SK-N-DZ (cell line): Measurements from ENCODE around the gene NSG1.

Experiments
- DNase-seq: peaks from one replicate; pipeline ENCODE4 v3.0.0-alpha.2; 2015; ENCODE audit warnings: low spot score

The NSG1 gene

GRCh38 chr4:4395849-4396627 is 9.1 kb downstream of the NSG1 start:
- peak; percentile 49 for DNase-seq

DNA sequence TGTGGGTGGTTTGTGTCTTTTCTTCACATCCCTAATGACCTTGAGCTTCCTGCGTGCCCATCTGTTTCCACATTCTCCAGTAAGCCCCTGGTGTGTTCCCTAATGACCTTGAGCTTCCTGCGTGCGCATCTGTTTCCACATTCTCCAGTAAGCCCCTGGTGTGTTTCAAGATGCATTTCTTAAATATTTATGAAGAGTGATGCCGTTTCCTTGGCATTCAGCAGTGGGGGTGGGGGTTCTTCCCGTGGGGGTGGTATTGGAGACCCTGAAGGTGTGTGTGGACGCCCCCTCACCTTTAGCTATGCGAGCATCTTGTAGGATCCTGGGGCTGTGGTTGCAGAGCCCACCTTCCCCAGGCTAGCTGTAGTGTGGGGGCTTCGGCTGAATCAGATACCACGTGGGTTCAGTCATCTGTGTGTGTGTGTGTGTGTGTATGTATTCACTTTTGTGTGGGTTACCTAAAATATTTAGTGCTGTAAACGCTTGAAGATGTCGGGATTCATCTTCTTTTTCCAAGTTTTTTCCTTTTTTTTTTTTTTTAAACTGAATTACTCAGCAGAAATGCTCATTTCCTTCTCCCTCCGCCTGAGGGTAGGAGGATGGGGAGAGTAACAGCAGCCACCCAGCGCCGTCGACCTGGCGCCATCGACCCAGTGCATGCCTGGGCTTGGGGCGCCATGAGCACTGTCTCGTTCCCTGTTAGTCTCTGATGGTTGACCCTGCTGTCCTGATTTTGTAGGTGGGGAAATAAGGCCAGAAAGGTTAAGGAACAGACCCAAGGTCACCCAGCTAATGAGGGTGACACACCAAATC is 9.9 kb downstream of the NSG1 start:
- no peak for DNase-seq

DNA sequence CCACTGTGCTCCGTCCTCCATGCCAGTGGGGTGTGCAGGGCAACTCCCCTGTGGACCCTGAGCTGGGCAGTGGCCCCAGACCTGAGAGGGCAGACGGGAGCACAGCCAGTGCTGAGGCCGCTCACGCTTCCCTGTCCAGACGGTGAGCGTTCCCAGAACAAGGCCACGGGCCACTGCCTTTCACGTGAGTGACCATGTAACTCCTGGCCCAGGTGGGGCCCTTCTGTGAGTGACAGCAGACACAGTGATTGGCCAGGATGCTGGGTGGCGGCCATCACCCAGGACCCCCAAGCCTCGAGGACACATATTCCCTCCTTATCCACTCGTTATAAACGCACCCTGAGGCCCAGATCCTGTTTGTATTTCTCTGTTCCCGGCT is 10.5 kb downstream of the NSG1 start:
- DNase-seq, result no peak

DNA sequence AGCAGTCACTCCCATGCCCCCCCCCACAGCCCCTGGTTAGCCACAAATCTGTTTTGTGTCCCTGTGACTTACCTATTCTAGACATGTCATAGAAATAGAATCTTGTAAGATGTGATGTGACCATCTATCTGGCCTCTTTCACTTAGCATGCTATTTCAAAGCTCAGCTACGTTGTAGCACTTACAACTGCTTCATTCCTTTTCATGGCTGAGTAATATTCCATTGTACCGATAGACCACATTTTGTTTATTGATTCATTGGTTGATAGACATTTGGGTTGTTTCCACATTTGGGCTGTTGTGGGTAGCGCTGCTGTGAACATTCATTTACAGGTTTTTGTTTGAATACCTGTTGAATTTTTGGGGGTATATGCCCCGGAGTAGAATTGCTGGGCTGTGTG is 11.5 kb downstream of the NSG1 start:
- DNase-seq, result no peak

DNA sequence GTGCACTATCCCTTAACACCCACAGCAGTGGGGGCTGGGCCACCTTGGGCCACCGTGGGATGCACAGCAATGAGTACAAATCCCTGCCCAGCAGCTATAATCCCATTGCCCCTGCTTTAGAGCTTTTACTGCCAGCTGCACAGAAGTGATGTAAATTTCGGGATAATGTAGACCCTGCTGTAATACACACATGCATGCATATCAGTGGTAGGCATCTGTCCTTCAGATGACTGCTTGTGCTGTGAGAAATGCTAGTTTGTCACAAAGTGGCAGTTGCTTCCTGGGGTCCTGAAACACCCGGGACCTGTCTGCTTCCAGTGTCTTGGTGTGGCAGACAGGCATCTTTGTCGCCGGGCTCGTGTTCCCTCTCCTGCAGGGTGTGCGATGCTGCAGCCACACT is 14.1 kb downstream of the NSG1 start:
- DNase-seq, result no peak

DNA sequence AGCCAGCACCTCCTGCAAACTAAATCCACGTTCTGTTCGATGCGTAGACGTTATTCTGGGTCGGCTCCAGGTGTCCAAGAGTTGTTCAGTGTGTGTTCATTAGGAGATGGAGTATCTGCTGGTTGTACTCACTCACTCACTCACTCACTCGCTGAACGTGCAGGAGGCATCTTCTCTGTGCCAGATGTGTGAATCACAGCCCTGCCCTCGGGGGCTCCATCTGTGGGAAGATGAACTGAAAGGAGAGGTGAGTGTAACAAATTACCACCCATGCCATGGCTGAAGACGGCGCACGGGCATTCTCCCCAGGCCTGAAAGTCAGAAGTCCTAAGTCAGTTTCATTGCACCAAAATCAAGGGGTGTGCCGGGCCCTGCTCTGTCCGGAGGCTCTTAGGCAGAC is 16.1 kb downstream of the NSG1 start:
- DNase-seq, result no peak

DNA sequence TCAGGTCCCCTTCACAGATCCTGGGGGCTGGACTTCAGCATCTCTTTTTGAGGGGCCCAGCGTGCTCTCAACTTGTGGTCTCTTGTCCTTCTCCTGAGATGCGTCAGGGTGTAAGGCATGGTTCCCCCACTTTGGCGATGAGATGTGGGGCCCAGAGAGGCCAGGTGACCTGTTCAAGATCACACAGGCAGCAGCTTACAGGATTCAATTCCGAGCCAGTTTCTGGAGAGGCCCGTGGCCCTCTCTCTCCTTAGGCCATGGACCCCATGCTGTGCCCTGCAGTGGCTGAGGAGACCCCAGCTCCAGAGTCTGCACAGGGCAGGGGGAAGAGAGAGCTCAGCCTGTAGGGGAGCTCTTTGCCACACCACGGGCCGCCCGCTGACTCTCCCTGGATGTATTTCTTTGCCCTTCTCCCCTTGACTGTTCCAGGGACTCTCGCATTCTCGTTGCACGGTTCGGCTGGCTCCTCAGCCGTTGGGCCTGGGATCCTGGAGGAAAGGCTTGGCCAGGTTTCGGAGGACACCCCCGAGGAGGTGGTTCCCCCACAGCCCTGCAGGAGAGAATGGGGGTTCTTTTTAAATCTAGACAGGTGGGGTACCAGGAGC is 18.6 kb downstream of the NSG1 start:
- DNase-seq, result no peak

DNA sequence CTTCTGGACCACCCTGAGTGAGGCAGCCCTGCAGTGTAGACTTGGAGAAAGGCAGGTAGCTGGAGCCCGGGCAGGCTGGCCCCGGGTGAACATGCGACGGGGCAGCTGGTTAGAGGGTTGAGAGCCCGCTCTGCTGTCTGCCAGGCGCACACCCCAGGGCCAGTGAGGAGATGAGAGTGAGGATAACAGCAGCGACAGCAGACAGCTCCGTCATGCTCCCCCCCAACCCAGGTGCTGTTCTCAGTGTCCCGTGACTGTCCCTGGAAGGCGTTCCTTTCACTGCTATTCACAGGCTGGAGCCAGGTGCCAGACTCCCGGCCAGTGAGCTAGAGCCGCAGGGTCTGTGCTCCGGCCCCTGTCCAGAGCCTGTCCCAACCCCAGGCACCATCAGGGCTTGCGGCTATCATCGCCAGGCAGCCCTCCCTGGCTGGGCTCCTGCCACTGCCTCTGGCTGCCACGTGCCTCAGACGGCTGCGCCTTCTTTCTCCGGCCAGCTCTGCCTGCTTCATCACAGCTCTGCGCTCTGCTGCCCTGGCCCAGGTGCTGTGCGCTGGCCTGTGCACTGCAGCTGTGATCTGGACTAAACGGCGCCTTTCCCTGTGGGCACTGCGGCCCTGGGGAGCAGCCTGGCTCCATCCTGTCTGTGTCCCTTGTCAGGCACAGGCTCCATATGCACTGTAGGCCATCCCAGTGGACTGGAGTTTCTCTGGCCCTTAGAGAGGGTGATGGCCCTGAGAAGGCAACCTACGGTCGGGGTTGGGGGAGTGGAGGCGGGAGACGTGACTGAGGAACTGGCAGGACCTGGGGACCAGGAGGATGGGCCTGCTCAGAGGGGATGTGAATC is 19.8 kb downstream of the NSG1 start:
- DNase-seq, result peak; percentile 67

DNA sequence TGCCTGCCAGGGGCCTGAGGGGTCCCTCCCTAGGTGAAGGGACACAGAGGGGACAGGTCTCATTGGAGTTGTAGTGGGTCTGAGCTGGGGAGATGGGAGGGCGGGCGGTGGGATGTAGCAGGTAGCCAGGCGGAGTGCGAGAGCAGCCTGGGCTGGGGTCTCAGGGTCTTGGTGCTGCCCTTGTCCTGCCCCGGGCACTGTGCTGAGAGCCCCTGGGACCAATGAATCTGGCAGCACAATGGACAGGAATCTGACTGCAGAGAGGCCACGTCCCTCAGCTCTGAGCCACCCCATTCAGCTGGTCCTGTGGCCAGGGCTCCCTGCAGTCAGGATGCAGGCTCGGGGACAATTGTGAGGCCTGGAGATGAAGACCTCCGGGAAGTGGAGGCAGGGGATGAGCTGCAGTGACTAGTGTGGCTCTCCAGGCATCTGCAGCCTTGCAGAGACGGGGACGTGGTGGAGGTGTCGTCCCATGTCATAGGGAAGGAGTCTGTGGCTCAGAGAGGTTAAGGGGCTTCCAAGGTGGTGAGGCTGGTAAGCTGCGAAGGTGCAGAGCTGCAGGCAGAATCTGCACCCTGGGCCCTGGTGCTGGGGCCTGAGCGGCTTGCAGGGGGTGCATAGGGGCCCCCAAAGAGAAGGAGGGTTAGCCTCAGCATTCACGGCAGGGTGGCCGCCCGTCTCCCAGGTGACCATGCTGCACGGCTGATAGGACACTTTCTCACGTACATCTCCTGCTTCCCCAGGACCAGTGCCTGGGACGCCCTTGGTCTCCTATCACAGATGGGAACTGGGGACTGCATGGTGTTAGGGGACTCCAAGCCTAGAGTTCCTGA is 20.6 kb downstream of the NSG1 start:
- DNase-seq, result no peak

DNA sequence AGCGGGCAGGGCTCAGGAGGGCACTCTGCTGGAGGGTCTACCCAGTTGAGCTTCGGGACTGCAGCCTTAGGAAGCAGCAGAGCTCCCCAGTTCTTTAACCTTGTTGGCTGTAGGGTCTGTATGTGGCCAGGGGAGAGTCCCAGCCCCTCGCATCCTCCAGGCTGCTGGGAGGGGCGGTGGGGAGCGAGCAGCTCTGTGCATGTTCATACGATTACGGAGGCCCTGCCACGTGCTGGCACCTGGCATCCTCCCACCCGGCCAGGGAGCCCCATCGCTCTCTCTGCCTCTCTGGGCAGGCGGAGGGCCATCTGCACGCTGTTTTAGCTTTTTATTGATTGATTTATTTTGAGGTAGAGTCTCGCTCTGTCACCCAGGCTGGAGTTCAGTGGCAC is 21.2 kb downstream of the NSG1 start:
- no peak for DNase-seq

GRCh38 chr4:4408576-4409335 is 21.9 kb downstream of the NSG1 start:
- no peak for DNase-seq

DNA sequence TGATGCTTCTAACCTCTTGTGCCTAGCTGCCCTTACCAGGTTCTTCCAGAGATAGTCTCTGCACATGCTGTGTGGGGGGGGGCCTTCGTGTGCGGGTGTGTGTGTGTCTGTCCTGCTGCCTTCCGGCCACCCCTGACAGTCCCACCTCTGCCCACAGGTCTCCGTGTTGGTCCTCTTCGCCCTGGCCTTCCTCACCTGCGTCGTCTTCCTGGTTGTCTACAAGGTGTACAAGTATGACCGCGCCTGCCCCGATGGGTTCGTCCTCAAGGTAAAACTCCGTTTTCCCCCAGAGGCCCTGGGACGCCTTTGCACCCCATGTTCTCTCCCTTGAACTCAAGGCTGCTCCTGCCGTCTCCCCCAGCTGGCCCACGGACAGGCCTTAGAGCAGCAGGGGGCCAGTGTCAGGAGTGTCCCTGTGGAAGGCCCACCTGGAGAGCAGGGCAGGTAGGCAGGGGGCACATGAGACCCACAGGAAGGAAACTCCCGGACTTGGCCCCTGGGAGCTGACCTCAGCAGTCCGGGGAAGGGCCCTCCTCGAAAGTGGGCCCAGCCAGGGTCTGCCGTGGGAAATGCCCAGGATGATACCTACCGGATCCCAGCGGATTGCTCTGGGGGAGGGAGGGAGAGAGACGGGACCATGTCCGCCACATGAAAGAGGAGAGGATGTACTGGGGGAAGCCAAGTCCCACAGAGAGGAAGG is 22.7 kb downstream of the NSG1 start:
- no peak for DNase-seq

DNA sequence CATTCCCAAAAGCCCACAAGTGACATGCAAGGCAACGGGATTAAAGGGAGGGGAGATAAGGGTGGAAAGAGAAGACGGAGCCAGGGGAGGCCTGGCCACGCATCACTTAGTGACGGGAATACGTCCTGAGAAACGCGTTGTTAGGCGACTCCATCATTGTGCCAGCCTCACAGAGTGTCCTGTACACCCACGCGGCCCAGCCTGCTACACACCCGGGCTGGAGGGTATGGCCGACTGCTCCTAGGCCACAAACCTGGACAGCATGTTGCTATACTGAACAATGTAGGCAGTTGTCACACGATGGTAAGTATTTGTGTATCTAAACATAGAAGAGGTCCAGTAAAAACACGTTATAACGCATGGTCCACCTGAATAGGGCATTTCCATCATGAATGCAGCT is 23.4 kb downstream of the NSG1 start:
- no peak for DNase-seq

GRCh38 chr4:4411906-4412305 is 25.0 kb downstream of the NSG1 start:
- no peak for DNase-seq

- DNase-seq, result no peak
These were observed 25.9 kb downstream of the NSG1 start for GRCh38 chr4:4412641-4413372.

GRCh38 chr4:4413373-4413725 is 26.4 kb downstream of the NSG1 start:
- DNase-seq, result no peak

DNA sequence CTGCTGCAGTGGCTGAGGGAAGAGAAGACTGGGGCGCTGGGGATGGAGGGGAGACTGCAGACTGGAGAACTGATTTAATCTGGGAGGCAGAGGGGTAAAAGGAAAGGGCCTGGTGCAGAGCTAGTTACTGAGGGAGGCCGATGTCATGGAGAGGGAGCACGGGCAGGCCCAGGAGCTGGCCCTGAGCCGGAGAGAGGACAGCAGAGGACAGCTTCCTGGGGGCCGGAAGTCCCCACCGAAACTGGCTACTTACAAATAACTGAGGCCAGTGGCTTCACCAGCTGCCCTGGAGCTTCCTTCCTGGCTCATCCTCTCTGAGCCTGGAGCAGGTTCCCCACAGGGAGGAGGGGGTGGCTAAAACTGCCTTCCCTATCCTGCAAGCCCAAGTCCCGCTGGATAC is 26.9 kb downstream of the NSG1 start:
- no peak for DNase-seq

GRCh38 chr4:4415107-4415805 is 28.4 kb downstream of the NSG1 start:
- no peak for DNase-seq
